ENCODE data around the gene RNF31. TPM values are rescaled to one million over a fixed set of nuclear protein-coding genes. Genes with fewer than 3 reads are reported as not detected.

RNF31 gene
- polyA plus RNA-seq, 3 donors: 46.4 to 70.4 (median 53.4) TPM

DNA sequence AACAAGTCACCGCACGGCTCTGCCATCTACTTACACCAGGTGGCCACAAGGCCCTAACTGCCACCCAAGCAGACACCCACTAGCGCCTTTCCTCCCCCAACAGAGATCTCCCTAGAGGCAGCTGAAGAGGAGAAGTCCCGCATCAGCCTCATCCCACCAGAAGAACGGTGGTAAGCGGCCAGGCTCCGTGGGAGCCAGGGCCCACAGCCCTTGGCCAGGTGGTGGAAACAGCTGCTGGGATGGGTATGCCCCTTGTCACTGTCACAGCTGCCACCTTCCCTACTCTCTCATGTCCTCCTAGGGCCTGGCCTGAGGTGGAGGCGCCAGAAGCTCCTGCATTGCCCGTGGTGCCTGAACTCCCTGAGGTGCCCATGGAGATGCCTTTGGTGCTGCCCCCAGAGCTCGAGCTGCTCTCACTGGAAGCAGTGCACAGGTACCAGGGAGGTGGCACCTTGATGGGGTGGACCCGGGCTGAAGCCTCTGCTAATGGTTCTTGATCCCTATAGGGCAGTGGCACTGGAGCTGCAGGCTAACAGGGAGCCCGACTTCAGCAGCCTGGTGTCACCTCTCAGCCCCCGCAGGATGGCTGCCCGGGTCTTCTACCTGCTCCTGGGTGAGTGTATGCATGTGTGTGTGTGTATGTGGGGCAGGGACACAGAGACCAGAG is 32.1 kb downstream of the RNF31 start:
- no peak for DNase-seq

DNA sequence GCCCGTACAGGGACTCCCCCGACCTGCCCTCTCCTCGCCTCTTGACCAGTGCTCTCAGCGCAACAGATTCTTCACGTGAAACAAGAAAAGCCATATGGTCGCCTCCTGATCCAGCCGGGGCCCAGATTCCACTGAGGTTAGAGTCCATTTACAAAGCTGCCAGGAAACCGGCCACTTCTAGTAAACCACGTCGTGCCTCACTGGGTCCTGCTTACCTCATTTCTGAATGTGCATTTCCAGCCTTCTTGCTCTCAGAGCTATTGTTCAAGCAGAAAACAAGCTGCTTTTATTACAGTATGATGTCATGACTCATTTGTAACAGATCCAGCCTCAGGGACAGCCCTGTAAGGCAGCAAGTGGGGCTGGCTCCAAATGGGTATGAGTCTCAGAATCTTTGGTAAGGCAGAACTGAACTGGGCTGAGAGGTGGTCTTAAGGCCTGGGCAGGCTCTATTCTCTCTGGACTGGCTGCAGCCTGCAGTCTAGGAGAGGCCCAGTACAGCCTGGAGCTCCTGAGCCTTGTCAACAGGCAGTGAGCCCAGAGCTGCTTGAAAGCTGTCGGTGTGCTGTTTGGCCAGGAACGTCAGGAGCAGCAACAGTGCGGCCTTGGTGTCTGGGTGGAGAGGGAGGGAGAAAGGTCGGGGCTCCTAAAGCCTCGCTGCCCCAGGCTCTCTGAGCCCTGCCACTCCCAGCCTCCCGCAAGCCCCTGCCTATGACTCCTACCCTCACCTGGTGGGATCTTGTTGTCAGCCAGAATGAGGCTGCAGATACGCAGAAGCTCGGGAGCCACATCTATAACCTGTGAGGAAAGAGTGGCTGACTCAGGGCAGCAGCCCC is 32.9 kb downstream of the RNF31 start:
- DNase-seq: peak; percentile 58

DNA sequence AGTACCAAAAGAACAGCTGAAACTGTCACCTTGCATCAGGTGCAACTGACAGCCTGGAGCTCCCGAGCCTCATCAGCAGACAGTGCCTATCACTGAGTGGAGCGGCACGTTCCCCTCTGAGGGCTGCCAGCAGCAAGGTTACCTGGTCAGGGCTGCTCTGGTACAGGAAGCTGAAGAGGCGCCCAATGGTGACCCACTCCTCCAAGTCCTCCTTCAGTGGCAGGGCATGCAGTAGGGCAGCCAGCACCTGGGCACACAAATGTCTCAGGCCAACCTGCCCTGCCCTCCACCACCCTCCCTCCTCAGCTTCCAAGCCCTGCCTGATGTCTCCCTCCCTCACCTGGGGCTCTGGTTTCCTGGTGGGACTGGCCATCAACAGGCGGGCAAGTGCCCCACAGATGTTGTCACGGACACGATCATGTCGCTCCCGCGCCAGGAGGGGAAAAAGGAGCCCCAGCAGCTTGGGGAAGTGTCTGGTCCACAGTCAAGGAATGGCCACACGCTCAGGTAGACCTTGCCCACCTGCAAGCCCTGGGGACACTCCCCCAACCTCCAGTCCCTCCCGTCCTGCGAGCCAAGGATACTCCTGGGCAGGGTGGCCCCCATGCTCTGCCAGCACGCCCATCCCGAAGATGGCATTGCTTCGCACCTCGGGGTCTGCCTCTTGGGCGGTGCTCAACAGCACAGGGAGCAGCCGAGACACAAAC is 34.2 kb downstream of the RNF31 start:
- DNase-seq: no peak

DNA sequence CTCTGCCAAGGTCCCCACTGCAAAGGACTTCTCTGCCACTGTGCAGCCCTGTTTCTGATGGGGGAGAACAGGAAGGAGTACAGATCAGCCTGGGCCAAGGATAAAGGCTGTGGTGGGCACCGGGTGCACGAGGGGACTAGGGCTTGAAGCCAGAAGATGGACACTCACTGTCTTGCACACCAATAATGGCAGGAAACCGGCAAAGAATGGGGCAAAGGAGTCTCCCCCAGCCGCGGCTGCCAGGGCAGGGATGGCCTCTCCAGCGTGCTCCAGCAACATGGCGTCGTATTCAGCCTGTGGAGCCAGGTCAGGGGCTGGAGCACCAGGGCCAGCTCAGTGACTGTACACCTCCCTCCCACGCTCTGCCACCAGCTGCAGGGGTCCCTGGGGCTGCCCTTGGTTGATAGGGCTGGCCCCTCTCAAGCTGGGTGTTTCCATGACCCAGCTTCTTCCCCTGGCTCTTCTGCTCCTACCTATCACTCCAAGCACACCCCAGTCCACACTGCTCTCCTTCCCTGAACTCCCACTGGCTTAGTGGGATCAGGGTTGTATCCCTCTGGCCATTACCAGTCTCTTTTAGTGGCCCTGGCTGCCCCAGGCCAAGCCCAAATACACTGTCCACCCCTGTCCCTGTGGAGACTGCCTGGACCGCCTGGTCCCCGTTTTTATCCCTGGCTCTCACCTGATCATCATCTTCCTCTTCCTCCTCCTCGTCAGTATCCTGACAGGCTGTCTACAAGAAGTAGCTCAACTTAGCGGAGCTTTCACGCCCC is 35.0 kb downstream of the RNF31 start:
- no peak for DNase-seq

DNA sequence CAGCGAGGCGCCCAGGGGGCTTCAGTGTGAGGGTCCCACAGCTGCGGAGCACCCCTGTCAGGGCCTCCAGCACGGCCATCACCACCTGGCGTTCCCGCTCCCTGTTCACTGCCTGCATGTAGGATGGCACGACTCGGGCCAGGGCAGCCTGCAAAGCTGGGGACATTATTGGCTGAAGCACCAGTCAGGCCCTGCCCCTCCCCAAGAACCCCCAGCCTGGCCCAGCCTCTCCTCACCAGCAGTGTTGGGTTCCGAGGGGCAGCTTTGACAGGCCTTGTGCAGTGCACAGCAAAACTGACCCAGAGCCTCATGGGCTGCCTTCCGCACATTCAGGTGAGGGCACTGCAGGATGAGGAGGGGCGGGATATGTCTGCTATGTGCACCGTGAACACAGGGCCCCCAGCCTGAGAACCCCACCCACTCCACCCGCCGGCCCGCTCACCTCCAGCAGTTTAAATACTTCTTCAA is 35.8 kb downstream of the RNF31 start:
- DNase-seq: no peak

DNA sequence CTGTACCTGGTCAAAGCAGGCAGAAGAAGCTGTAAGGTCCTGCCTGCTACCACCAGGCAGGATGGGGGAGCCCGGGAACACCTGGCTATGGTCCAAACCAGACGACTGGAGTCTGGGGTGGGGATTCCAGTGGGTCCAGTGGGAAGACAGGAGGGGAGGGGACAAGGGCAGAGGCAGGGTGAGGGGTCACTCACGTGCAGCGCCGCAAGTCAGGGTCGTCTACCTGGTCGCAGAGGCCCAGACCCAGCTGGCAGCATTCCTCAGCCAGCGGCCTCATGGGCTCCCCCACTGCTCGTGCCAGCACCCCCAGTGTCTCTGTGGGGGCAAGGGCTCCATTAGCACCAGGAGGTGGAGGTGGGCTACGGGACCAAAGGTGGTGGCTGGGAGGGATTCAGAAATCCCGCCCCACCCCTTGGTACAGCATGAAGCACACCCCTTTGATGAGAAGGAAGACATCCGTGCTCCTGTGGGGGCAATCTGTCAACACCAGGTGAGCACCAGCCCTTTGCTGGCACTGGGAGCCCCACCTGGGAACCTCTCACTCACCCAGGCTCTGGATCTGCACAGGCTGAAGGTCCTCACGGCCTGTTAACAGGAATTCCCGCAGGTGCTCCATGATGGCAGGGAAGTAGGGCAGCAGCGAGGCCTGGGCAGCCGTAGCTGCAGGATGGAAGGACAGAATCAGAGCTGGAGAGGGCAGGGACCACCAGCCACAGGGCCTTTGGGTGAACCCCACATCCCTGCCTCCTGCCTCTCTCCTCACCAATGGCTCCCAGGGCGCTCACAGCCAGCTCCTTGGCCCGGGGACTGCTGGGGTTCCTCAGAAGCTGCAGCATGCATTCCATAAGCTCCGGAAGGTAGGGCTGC is 37.0 kb downstream of the RNF31 start:
- no peak for DNase-seq

DNA sequence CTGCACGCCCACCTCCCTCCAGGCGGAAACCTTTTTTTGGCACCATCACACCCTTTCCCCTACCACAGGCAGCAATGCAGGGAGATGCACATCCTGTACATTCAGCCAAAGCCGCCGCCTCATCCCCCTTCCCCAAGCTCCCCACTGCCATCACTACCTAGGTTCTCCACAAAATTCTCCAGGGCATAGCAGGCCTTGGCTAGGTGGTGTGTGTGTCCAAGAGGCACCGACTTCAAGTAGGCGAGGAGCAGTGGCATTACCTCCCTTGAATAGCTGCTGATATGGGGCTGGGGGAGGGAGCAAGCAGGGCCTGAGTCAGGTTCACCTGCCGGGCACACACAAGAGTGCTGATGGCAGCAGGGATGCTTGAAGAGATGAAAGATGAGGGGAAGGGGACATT is 37.7 kb downstream of the RNF31 start:
- DNase-seq: no peak

DNA sequence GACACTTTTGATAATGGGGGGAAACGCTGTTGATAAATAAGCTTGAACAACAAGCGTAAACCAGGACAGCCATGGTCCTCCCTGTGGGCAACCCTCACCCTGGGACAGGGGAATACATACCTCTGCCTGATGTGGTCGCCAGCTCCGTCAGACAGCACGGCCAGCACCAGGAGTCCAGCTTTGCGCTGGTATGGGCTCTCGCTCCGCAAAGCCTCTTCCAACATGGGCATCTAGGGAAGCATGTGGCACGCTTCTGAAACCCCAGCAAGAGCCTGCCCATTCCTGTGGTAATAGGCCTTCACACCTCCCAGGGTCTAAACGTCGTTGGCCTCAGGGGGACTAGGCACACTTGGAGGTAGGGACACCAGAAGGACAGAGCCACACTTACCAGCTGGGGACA is 38.4 kb downstream of the RNF31 start:
- no peak for DNase-seq

DNA sequence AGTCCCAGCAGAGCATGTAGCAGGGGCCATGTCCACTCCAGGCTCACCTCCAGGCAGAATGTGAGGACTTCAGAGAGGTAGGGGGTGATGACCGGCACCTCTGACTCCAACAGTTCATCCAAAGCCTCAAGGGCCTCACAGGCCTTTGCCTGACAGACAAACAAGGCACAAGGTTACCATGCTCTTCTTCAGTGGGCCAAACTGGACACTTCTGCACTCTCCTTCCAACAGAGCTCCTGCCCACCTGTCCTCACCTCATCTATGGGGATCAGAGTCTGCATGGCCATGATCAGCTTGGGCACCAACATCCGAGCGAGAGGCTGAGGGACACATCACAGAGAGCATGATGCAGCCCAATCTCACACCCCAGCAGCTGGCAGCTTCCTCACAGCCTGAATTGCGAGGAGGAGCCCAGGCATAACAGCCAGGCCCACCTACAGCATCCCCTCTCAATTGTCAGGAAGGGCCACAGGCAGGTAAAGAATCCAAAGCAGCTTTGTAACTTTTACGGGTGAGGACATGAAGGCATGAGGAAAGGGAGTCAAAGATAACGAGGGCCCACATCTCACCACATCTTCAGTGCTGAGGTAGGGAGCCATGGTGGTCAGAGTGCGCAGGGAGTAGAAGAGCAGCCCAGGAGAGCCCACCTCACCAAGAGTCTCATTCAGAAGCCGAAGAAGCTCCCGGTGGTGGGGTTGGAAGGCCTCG is 39.7 kb downstream of the RNF31 start:
- DNase-seq: no peak

DNA sequence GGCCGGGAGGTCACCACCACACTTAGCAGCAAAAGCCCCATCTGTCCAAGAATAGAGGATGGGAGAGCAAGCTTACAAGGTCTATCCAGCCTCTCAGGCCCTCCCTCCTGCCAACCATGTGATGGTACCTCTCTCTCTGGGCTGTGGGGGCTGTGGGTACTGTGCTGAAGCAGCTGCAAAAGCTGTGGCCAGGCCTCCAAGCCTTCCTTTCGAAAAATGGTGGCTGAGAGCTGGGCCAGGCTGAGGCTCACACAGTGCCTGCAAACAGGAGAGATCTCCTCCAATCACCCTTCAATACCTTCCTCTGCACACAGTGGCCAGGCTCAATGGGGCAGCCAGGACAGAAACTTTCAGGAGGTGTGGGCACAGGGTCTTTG is 40.2 kb downstream of the RNF31 start:
- DNase-seq: no peak

DNA sequence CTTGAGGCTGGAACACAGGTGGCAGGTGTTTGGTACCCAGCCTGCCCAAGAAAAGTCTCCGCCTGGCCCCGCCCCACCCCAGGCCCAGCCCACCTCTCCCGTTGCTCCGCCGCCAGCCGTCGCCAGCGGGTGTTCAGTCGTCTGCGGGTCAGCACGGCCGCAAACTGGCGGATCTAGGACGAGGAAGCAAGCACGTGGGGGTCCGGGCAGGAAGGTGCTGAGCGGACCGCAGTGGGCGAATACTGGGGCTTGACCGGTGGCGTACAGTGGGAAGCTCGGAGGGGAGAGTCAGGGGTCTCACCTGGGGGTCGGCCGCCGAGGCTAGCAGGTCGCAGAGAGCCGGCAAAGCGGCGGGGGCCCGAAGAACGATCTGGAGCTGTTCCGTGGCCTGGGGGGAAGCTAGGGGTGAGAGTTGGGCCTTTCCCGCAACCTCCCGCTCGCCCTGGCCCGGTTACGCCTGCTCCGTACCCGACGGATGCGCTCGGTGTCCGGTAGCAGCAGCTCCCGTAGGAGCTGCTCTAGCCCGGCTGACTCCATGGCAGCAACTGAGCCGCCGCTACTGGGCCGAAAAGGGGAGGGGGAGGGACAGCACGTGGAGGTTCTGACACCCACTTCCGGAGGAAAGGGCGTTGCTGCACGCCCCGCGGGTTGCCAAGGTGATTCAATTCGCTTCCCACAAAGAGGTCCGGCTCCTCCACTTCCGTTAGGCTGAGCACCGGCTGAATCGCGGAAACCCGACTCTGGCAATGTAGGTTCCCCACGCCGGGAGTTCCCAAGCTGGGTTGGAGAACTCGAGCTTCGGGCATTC is 41.2 kb downstream of the RNF31 start, which contains the start of gene IPO4:
IPO4 (minus strand) TSS at position 566 of the 808 bp plus-strand sequence; CDS start at position 537, 29 bp downstream.
- peak; percentile 97 for DNase-seq

DNA sequence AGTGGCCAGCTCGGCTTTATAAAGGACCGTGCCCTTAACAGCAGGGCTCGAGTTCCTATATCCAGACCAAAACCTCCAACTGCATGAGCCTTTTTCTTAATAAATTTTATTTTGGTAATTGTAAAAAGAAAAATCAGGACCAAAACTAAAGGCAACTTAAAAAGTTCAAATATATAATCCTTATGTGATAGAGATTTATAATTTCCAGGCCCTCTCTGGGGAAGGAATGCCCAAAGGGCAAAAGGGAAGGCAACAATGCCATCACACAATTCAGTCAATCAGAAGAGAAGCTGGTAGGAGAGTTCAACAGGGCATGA is 41.7 kb downstream of the RNF31 start:
- no peak for DNase-seq

DNA sequence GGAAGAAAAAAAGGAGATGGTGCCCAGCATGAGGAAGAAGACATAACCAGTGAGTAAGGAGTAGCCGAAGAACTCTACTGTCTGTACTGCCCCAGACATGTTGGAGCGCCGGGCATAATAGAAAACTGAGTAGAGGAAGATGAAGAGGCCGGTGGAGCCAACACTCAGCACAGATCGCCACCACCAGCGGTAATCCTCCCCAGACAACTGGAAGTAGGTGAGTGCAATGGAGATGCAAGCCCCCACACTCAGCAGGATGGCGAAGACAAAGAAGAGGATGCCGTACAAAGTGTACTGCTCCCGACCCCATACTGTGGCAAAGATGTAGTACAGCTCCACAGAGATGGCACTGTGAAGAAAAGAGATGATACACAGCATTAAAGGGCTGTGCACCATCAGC is 42.2 kb downstream of the RNF31 start:
- no peak for DNase-seq

DNA sequence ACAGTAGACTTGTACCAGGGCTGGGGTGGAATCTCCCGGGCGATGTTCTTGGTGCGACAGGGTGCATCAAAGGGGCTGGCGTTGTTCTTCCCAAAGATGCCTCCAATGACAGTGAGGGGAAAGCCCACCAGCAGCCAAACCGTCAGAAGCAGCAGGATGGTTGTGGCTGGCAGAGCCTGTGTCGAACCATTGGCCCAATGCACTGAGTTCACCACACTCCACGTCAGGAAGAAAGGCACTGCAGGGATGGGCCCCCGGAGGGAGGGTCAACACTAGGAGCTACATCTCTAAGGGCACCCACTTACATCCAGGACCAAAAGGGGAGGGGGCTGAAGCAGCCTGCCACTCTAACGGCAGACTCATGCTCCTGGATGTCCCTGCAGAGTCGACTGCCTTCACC is 43.1 kb downstream of the RNF31 start:
- no peak for DNase-seq

DNA sequence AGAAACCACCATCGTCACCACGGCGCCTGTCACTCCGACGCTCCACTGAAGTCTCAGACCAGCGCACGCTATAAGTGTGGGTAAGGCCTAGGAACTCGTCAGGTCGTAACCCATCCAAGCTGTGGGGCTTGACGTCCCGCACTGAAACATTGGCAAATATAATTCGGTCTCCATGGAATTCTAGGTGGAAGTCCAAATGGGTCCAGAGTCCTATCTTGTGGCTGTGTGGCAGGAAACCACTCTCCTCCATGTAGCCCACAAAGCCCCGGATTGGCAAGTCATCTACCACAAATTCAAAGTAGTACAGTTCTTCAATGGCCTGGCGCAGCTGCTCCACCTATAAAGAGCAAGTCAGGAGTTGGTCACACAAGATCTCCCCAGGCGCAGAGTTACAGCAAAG is 45.6 kb downstream of the RNF31 start:
- DNase-seq: no peak

DNA sequence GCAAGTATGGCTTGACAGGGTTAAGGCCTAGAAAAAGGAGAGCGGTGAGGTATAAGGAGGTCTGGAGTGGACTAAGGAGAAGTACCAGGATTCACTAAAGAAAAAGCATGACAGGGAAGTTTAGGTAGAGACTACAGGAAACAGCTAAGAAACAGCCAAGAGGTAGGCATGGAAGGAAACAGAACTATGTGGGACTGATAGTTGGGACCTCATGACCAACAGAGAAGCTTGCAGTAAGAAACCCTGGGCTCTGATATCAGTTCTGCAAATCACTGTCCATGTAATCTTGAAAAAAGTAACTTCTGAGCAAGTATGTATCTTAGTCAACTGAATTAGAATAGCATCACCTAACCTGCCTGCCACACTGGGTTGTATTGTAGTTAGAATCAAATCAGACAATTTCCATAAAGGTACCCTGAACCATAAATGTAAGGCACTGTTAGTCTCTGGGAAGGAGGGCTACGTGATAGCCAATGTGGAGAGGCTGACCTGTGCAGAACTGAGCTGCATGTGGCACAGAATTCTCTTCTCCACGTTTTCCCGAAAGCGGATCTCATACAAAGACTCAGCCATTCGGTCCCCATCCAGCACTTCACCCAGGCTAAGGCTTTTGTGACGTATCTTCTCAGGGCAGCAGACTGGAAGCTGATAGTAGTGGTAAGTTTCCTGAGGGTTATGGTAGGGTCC is 47.0 kb downstream of the RNF31 start:
- no peak for DNase-seq

DNA sequence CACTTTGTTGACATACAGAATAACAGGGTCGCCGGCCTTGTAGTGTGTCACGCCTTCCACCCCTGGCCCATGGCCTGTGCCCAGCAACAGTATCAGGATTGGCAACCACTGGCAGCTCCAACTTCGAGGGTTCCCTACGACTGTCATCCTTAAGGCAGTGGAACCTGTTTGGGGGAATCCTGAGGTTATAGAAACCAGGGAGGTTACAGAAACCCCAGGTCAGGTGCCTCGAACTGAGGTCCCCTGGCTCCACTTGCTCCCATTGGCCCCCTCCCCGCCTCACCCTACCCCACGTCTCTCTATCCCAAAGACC is 47.5 kb downstream of the RNF31 start:
- DNase-seq: no peak

DNA sequence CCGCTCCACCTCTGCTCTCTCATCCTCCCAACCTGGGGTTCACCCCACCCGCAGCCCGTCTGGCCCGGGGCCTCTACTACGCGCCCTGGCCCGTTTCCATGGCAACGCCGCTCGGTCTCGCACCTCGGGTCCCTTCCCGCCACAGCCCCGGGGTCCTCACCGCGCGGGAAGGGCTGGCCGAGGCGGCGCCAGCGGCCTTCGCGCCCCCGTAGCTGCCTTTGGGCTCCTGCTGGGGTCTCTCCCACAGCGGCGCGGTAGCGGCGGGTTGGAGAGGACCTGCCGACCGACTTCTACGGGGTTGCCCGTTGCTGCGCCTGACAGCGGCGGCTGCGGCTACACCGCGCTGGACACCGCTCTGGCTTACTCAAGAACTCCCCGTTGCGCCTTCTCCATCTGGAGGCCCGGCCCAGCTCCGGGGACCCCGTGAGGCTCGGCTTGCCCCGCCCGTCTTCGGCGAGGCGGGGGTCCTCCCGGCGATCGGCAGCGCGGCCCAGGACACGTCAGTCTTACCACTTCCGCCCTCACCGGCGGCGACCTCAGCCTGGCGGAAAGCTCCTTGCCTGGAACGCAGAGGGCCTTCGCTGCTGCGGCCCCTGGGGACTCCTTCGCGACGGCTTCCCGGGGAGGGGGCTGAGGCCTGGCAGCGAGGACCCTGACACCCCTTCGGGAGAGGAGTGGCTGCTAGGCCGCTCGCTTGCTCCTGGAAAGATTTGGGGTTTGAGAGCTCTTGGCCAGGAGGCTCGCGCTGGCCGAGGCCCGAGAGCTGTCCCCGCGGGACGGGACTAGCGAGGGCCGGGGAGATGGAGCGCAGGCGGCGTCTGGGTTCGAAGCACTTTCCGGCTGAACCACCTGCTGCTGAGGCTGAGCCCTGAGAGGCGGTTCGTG is 48.1 kb downstream of the RNF31 start, which contains the start of gene TM9SF1:
TM9SF1 (minus strand) TSS at position 256 of the 885 bp plus-strand sequence. CDS start 422 bp downstream, outside the sequence.
- DNase-seq: peak; percentile 89

All from renal pelvis (tissue), 4 donors.